HCT116 (cell line): Measurements from ENCODE around the gene XPOT. TPM values are rescaled to one million over a fixed set of nuclear protein-coding genes. Genes with fewer than 3 reads are reported as not detected.

Experiments
- ATAC-seq: fragments of 200-7000 bp; cut with Tn5 transposase; 2 replicates; pipeline ENCODE4 v1.9.1; 2020; ENCODE audit warnings: mild to moderate bottlenecking, moderate library complexity
- BruUV-seq: library from RNA; stranded (reverse); fragments of 400-500 nt; replicated peaks from 2 replicates; lab custom pipeline; 2021; lab: Mats Ljungman, UMichigan
- CTCF ChIA-PET: fragments of 300-600 bp; sonication (Branson Sonifier 250); formaldehyde crosslinking; loops from one replicate; lab custom pipeline; 2021; ENCODE audit warnings: antibody characterized with exemption; lab: Charles Lee
- POLR2A ChIA-PET: fragments of 300-600, 350-600 bp; sonication (Branson Sonifier 250); formaldehyde crosslinking; loops from one replicate; lab custom pipeline; 2021; ENCODE audit warnings: antibody characterized with exemption; lab: Charles Lee
- RAD21 ChIA-PET, 2 experiments: fragments of 300-600 bp; sonication (Branson Sonifier 250); formaldehyde crosslinking; loops; one replicate each; lab custom pipeline; 2023; ENCODE audit warnings: low total read pairs in 2 of 2; ENCODE audit not compliant: uncharacterized antibody in 2 of 2, unreplicated experiment in 2 of 2, low non-redundant PET in 1 of 2; lab: Charles Lee
- DNase-seq: peaks from one replicate; pipeline ENCODE4 v3.0.0-alpha.2; 2010; ENCODE audit warnings: low read depth, low spot score
- H2AFZ ChIP-seq: fragments of 200-600 bp; shearing (Covaris generic), sonication (generic); 2 replicates; pipeline ENCODE4 v1.6.1; 2017; ENCODE audit warnings: low read depth, mixed run types, mixed read lengths, antibody characterized with exemption, low read length; ENCODE audit not compliant: poor library complexity, severe bottlenecking
- H3K27ac ChIP-seq: 2 replicates; pipeline ENCODE4 v1.5.1; 2012; ENCODE audit warnings: low read depth, low read length
- H3K27me3 ChIP-seq: fragments of 200-600 bp; sonication (generic); 2 replicates; pipeline ENCODE4 v1.6.1; 2016; ENCODE audit warnings: mixed run types, low read length, mixed read lengths; ENCODE audit not compliant: insufficient read depth
- H3K36me3 ChIP-seq, 2 experiments: fragments of 200-500 bp in 1 of 2; fragments of 200-600 bp in 1 of 2; sonication (Bioruptor generic) in 1 of 2; sonication (generic) in 1 of 2; 2 replicates each; pipeline versions ENCODE4 v1.5.1 to v1.6.1; 2014 to 2016; ENCODE audit warnings: low read length in 2 of 2, inconsistent platforms in 1 of 2, mixed read lengths in 1 of 2, mixed run types in 1 of 2; ENCODE audit not compliant: insufficient read depth in 2 of 2, control insufficient read depth in 1 of 2
- H3K4me1 ChIP-seq, 2 experiments: fragments of 200-600 bp in 1 of 2; sonication (generic) in 1 of 2; 2 replicates each; pipeline versions ENCODE4 v1.5.1 to v1.6.1; 2012 to 2017; ENCODE audit warnings: low read length in 2 of 2, inconsistent platforms in 1 of 2, mild to moderate bottlenecking in 1 of 2, mixed read lengths in 1 of 2, mixed run types in 1 of 2, moderate library complexity in 1 of 2; ENCODE audit not compliant: insufficient read depth in 2 of 2, control insufficient read depth in 1 of 2
- H3K4me2 ChIP-seq: fragments of 200-600 bp; sonication (generic); 2 replicates; pipeline ENCODE4 v1.6.1; 2017; ENCODE audit warnings: mixed run types, low read length, mixed read lengths
- H3K4me3 ChIP-seq, 2 experiments: fragments of 200-600 bp in 1 of 2; sonication (generic) in 1 of 2; replicated peaks in 1 of 2; 2 replicates each; pipeline ENCODE4 v1.5.1; 2011 to 2016; ENCODE audit warnings: low read length in 2 of 2, control low read depth in 1 of 2, low read depth in 1 of 2, mild to moderate bottlenecking in 1 of 2, mixed read lengths in 1 of 2, mixed run types in 1 of 2
- H3K79me2 ChIP-seq: fragments of 200-600 bp; sonication (generic); 2 replicates; pipeline ENCODE4 v1.6.1; 2017; ENCODE audit warnings: mild to moderate bottlenecking, mixed run types, low read length, moderate library complexity, mixed read lengths; ENCODE audit not compliant: insufficient read depth
- H3K9ac ChIP-seq: fragments of 200-600 bp; sonication (generic); 2 replicates; pipeline ENCODE4 v1.6.1; 2016; ENCODE audit warnings: low read length, mixed read lengths
- H3K9me2 ChIP-seq: fragments of 200-600 bp; sonication (generic), shearing (Covaris generic); 2 replicates; pipeline ENCODE4 v1.6.1; 2017; ENCODE audit warnings: mixed run types, mild to moderate bottlenecking, moderate library complexity; ENCODE audit not compliant: insufficient read depth
- H3K9me3 ChIP-seq, 2 experiments: fragments of 200-500 bp in 1 of 2; fragments of 200-600 bp in 1 of 2; sonication (Bioruptor generic) in 1 of 2; sonication (generic) in 1 of 2; 2 replicates each; pipeline ENCODE4 v1.6.1; 2014 to 2017; ENCODE audit warnings: low read length in 2 of 2, mixed read lengths in 2 of 2, inconsistent platforms in 1 of 2, low read depth in 1 of 2, mild to moderate bottlenecking in 1 of 2, mixed run types in 1 of 2, moderate library complexity in 1 of 2; ENCODE audit not compliant: control insufficient read depth in 1 of 2, insufficient read depth in 1 of 2
- H4K20me1 ChIP-seq: fragments of 200-600 bp; sonication (generic), shearing (Covaris generic); 2 replicates; pipeline ENCODE4 v1.6.1; 2017; ENCODE audit warnings: mixed run types, mild to moderate bottlenecking, moderate library complexity; ENCODE audit not compliant: insufficient read depth
- CBX3 ChIP-seq: IDR thresholded peaks from 2 replicates; pipeline ENCODE4 v1.6.1; 2012; ENCODE audit warnings: low read depth
- CEBPB ChIP-seq: IDR thresholded peaks from 2 replicates; pipeline ENCODE4 v1.6.1; 2012; ENCODE audit warnings: low read depth
- EGR1 ChIP-seq: IDR thresholded peaks from 2 replicates; pipeline ENCODE4 v1.6.1; 2012; ENCODE audit warnings: low read depth
- ELF1 ChIP-seq: IDR thresholded peaks from 2 replicates; pipeline ENCODE4 v1.6.1; 2012; ENCODE audit warnings: low read depth, borderline replicate concordance
- EZH2 ChIP-seq: fragments of 200-600 bp; sonication (generic); IDR thresholded peaks from 2 replicates; pipeline ENCODE4 v1.6.1; 2017; ENCODE audit warnings: antibody characterized with exemption, mixed run types
- EZH2phosphoT487 ChIP-seq: fragments of 200-600 bp; IDR thresholded peaks from 2 replicates; pipeline ENCODE4 v1.6.1; 2018; ENCODE audit warnings: antibody characterized with exemption, borderline replicate concordance
- FOSL1 ChIP-seq: IDR thresholded peaks from 2 replicates; pipeline ENCODE4 v1.6.1; 2012; ENCODE audit warnings: low read depth
- POLR2A ChIP-seq: IDR thresholded peaks from 2 replicates; pipeline ENCODE4 v1.7.0; 2011; ENCODE audit warnings: borderline replicate concordance; ENCODE audit not compliant: insufficient read depth, insufficient read length; ENCODE audit errors: extremely low read depth
- POLR2AphosphoS5 ChIP-seq: IDR thresholded peaks from 2 replicates; pipeline ENCODE4 v1.6.1; 2011; ENCODE audit warnings: mild to moderate bottlenecking, low read depth, low read length, moderate library complexity
- RAD21 ChIP-seq: IDR thresholded peaks from 2 replicates; pipeline ENCODE4 v1.6.1; 2012; ENCODE audit warnings: low read depth, mild to moderate bottlenecking
- SIN3A ChIP-seq: IDR thresholded peaks from 2 replicates; pipeline ENCODE4 v1.6.1; 2012; ENCODE audit warnings: low read depth
- SRF ChIP-seq: IDR thresholded peaks from 2 replicates; pipeline ENCODE4 v1.6.1; 2012; ENCODE audit warnings: low read depth
- YY1 ChIP-seq: IDR thresholded peaks from 2 replicates; pipeline ENCODE4 v1.6.1; 2011; ENCODE audit warnings: low read length, low read depth, moderate library complexity, mild to moderate bottlenecking; ENCODE audit not compliant: insufficient replicate concordance; ENCODE audit errors: extremely low read depth
- ZFX ChIP-seq: fragments of 450-650 bp; IDR thresholded peaks from 2 replicates; pipeline ENCODE4 v1.6.1; 2017
- ZNF274 ChIP-seq: fragments of 200-500 bp; sonication (Bioruptor generic); IDR thresholded peaks from 2 replicates; pipeline ENCODE4 v1.6.1; 2014; ENCODE audit warnings: mild to moderate bottlenecking, low read depth, low read length, inconsistent platforms
- intact Hi-C: fragments of 100-400 bp; cut with micrococcal nuclease; formaldehyde crosslinking; loops from 2 replicates; pipeline ENCODE4 v1.10.0; 2022
- total RNA-seq: library from RNA; stranded (reverse); gene quantifications from one replicate; pipeline ENCODE4 v1.2.1, GENCODE V29; 2021; ENCODE audit not compliant: unreplicated experiment
- TF ChIP-seq, protein P1 (sequence below): IDR thresholded peaks from 2 replicates; pipeline ENCODE4 v1.6.1; 2012

XPOT gene
- total RNA-seq, 1 experiment from 2014 or later = 120 TPM

DNA sequence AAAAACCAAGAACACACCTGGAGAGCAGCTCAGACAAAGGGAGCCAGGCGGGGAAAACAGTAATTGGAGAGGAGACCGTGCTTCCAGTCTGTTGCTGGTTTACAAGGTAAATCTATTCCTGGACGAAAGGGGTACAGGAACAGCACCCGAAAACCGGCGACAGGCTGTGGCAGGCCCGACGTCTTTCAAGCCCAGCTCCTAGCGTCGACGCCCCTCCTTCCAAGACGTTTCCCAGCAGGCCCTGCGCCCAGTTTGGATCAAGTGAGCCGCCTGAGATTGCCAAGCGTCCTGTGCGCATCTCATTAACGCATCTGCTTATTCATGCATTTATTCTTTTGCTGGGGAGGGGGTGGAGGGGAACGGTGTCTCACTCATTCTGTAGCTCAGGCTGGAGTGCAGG is 15.0 kb upstream of the XPOT start:
- no peak for DNase-seq

DNA sequence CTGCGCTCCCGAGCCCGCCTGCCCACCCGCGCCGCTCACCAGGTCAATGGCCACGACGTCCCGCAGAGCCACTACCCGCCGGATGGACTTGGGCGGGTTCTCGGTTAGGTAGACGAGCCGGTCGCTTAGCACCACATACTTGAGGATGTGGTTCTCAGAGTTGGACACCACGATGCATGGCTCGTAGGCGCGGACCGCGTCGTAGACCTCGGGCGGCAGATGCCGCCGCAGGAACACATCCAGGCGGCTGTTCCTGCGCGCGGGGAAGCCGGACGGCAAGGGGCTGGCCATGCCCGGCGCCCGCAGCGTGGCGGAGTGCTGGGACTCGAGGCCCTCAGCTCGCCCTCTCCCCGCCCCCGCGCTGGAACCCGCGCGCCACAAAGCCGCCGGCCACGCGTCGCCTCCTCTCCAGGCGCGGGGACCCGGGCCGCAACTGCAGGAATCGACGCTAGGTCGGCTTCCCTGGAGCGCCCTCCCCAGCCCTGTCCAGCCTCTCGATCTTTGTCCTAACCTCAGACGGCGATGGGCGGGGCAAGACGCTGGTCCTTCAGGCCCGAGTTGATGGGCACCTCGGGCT is 13.8 kb upstream of the XPOT start, which contains the start of gene C12orf56:
Gene C12orf56, minus strand, starts transcription at position 484 of the 577 bp plus-strand sequence. Its CDS starts 193 bp downstream, at position 291.
- H3K4me1 ChIP-seq = peaks cover 0 to 7% of the 10 kb centered on the region in 2 experiments; a peak in 2 of 4 replicates
- no peak for ATAC-seq
- no peaks in the 10 kb centered on the region for H4K20me1 ChIP-seq
- no peak for DNase-seq
- no peak within 1 kb of the TSS for H3K9ac ChIP-seq
- no peaks in the 10 kb centered on the region for H3K27me3 ChIP-seq
- H3K79me2 ChIP-seq = no peaks in the 10 kb centered on the region
- no peak within 1 kb of the TSS for H2AFZ ChIP-seq
- ChIA-PET POLR2A (no interaction called here), RAD21 (no interaction called here), CTCF (no interaction called here)
- TF ChIP-seq FOSL1 (no peak), CEBPB (no peak), EGR1 (no peak), ZFX (no peak), POLR2AphosphoS5 (no peak), RAD21 (no peak), SRF (no peak), EZH2 (no peak), CBX3 (no peak)
- TF ChIP-seq, protein P1, sequence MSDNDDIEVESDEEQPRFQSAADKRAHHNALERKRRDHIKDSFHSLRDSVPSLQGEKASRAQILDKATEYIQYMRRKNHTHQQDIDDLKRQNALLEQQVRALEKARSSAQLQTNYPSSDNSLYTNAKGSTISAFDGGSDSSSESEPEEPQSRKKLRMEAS = no peak
- H3K4me2 ChIP-seq = no peak within 1 kb of the TSS
- intact Hi-C loops = no loop called here
- no peak within 1 kb of the TSS for H3K4me3 ChIP-seq
- BruUV-seq = no TSS peak
- H3K36me3 ChIP-seq = no peaks in the 10 kb centered on the region
- H3K9me2 ChIP-seq = no peaks in the 10 kb centered on the region
- H3K9me3 ChIP-seq = no peaks in the 10 kb centered on the region
- no peak within 1 kb of the TSS for H3K27ac ChIP-seq

More for the DNA sequence above, 15.0 kb upstream of the XPOT start:
- no peak for TF ChIP-seq CEBPB
- no peak for TF ChIP-seq ZFX
- no peak for TF ChIP-seq SIN3A
- TF ChIP-seq ELF1 = no peak
- TF ChIP-seq POLR2A = no peak
- TF ChIP-seq EZH2phosphoT487 = no peak
- no peak for TF ChIP-seq SRF
- no peak for TF ChIP-seq EGR1
- TF ChIP-seq YY1 = no peak
- TF ChIP-seq ZNF274 = no peak
- TF ChIP-seq POLR2AphosphoS5 = no peak
- Histone ChIP-seq H3K79me2 (no peaks in the 10 kb centered on the region), H3K9me3 (no peaks in the 10 kb centered on the region), H3K27ac (no peak overlapping the region), H2AFZ (no peak overlapping the region), H4K20me1 (no peaks in the 10 kb centered on the region), H3K27me3 (no peaks in the 10 kb centered on the region), H3K4me2 (no peak overlapping the region), H3K9me2 (no peaks in the 10 kb centered on the region), H3K9ac (no peak overlapping the region), H3K4me1 (peaks cover 0 to 18% of the 10 kb centered on the region in 2 experiments; a peak in 2 of 4 replicates), H3K36me3 (no peaks in the 10 kb centered on the region), H3K4me3 (no peak overlapping the region)
- ATAC-seq = no peak
- BruUV-seq = no TSS peak
- ChIA-PET RAD21 (no interaction called here), CTCF (no interaction called here), POLR2A (no interaction called here)
- intact Hi-C loops = loop anchor here (5.0 kb wide), 1 partner anchor 562 kb away; no protein-coding TSS in a partner anchor
